Measurements from ENCODE around the gene ACIN1. TPM values are rescaled to one million over a fixed set of nuclear protein-coding genes. Genes with fewer than 3 reads are reported as not detected.

ACIN1 gene
- total RNA-seq, 1 donor from 2014 or later: 184 TPM

- H3K4me2 ChIP-seq: no peak overlapping the region
- Mint-ChIP-seq H3K4me3 (no peak overlapping the region), H3K9me3 (peaks cover under 1% of the 10 kb centered on the region), H3K36me3 (peaks cover 15% of the 10 kb centered on the region), H3K27ac (no peak overlapping the region), H3K4me1 (peaks cover 26% of the 10 kb centered on the region), H3K27me3 (ENCODE audit: insufficient read depth, low read depth) (peaks cover 2% of the 10 kb centered on the region)
- peaks cover 25% of the 10 kb centered on the region for H3F3A ChIP-seq (ENCODE audit: low read depth)
- no peak for DNase-seq (ENCODE audit: low spot score)
- H3K4me3 ChIP-seq: no peak overlapping the region
- peaks cover 29% of the 10 kb centered on the region for H4K20me1 ChIP-seq (ENCODE audit: low read depth)
- no peaks in the 10 kb centered on the region for H3K9me3 ChIP-seq (ENCODE audit: low read depth)
- no peaks in the 10 kb centered on the region for H3K27me3 ChIP-seq
- no peak overlapping the region for H3K27ac ChIP-seq
- peaks cover 56% of the 10 kb centered on the region for H3K79me2 ChIP-seq (ENCODE audit: low read depth)
- H2AFZ ChIP-seq (replicated peaks): no peak overlapping the region
- H3K9ac ChIP-seq: peak overlapping the region; percentile 0
- no peaks in the 10 kb centered on the region for H3K36me3 ChIP-seq
- H3K4me1 ChIP-seq: peaks cover 18% of the 10 kb centered on the region
- TF ChIP-seq CTCF (IDR thresholded peaks at IDR 0.05) (no peak), EZH2 (IDR thresholded peaks at IDR 0.05) (no peak), EZH2phosphoT487 (IDR thresholded peaks at IDR 0.05) (no peak)
Observed at GRCh38 chr14:23097786-23098185, 2.9 kb upstream of the ACIN1 start.

GRCh38 chr14:23095196-23096108 is 516 bp upstream of the ACIN1 start, which contains the start of gene C14orf119:
C14orf119 (plus strand) TSS chr14:23095505; CDS start chr14:23097659, 2,154 bp downstream.
- no peak for TF ChIP-seq EZH2 (IDR thresholded peaks at IDR 0.05)
- TF ChIP-seq EZH2phosphoT487 (IDR thresholded peaks at IDR 0.05): no peak
- no peak for TF ChIP-seq CTCF (IDR thresholded peaks at IDR 0.05)
- Mint-ChIP-seq H3K9me3 (no peaks in the 10 kb centered on the region), H3K27me3 (ENCODE audit: insufficient read depth, low read depth) (no peaks in the 10 kb centered on the region), H3K36me3 (peaks cover 24% of the 10 kb centered on the region), H3K4me3 (no peak within 1 kb of the TSS), H3K27ac (no peak within 1 kb of the TSS), H3K4me1 (peaks cover 20% of the 10 kb centered on the region)
- H3K4me1 ChIP-seq: peaks cover 14% of the 10 kb centered on the region
- peak within 1 kb of the TSS; percentile 97 for H3K4me2 ChIP-seq
- peak; percentile 100 for DNase-seq (ENCODE audit: low spot score)
- peaks cover 35% of the 10 kb centered on the region for H3F3A ChIP-seq (ENCODE audit: low read depth)
- H3K9ac ChIP-seq: peak within 1 kb of the TSS; percentile 97
- H3K4me3 ChIP-seq: peak within 1 kb of the TSS; percentile 92
- H3K27me3 ChIP-seq: no peaks in the 10 kb centered on the region
- peaks cover 79% of the 10 kb centered on the region for H3K79me2 ChIP-seq (ENCODE audit: low read depth)
- H2AFZ ChIP-seq (replicated peaks): peak within 1 kb of the TSS; percentile 98
- peaks cover 8% of the 10 kb centered on the region for H3K36me3 ChIP-seq
- peak within 1 kb of the TSS; percentile 94 for H3K27ac ChIP-seq
- H4K20me1 ChIP-seq (ENCODE audit: low read depth): peaks cover 51% of the 10 kb centered on the region
- H3K9me3 ChIP-seq (ENCODE audit: low read depth): no peaks in the 10 kb centered on the region

- peak overlapping the region; percentile 92 for H3K4me3 ChIP-seq
- no peaks in the 10 kb centered on the region for H3K27me3 Mint-ChIP-seq (ENCODE audit: insufficient read depth, low read depth)
- TF ChIP-seq CTCF (IDR thresholded peaks at IDR 0.05) (peak; percentile 41), EZH2phosphoT487 (IDR thresholded peaks at IDR 0.05) (no peak), EZH2 (IDR thresholded peaks at IDR 0.05) (no peak)
- H3K27me3 ChIP-seq: no peaks in the 10 kb centered on the region
- H3K4me2 ChIP-seq: peak overlapping the region; percentile 97
- peak overlapping the region; percentile 98 for H2AFZ ChIP-seq (replicated peaks)
- peaks cover 20% of the 10 kb centered on the region for H3K4me1 Mint-ChIP-seq
- peaks cover 14% of the 10 kb centered on the region for H3K4me1 ChIP-seq
- peaks cover 35% of the 10 kb centered on the region for H3F3A ChIP-seq (ENCODE audit: low read depth)
- no peak overlapping the region for H3K27ac Mint-ChIP-seq
- H3K9ac ChIP-seq: peak overlapping the region; percentile 97
- peaks cover 29% of the 10 kb centered on the region for H3K36me3 Mint-ChIP-seq
- peak overlapping the region; percentile 94 for H3K27ac ChIP-seq
- H3K36me3 ChIP-seq: peaks cover 11% of the 10 kb centered on the region
- H3K79me2 ChIP-seq (ENCODE audit: low read depth): peaks cover 89% of the 10 kb centered on the region
- no peak overlapping the region for H3K4me3 Mint-ChIP-seq
- no peaks in the 10 kb centered on the region for H3K9me3 Mint-ChIP-seq
- H4K20me1 ChIP-seq (ENCODE audit: low read depth): peaks cover 51% of the 10 kb centered on the region
- DNase-seq (ENCODE audit: low spot score): no peak
- no peaks in the 10 kb centered on the region for H3K9me3 ChIP-seq (ENCODE audit: low read depth)
Observed at GRCh38 chr14:23093991-23094665, 808 bp downstream of the ACIN1 start.

Data from neural progenitor cell (in vitro differentiated cells).